Measurements from ENCODE around the gene ELAPOR2. TPM values are rescaled to one million over a fixed set of nuclear protein-coding genes. Genes with fewer than 3 reads are reported as not detected.

Gene ELAPOR2
- total and polyA plus RNA-seq, 7 donors = 1.2 to 15.9 (median 3.3) TPM

DNA sequence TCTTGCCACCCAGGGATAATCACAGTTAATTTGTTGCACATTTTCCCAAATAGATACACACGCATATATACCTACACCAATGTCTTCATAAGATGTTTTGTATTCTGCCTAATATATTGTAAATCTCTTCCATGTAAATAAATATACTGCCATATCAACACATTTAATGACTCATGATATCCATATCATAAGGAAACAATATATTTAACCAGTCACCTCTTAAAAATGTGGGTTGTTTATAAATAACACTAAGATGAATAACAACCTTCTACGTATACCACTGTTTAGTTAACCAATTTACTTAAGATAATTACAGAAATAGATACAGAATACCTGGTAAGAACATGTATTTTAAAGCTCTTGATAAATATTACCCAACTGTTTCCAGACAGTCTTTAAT lies 38.2 kb downstream of the ELAPOR2 start:
- intact Hi-C loops (cut with DNase I) = no loop called here
- 91 to 94% (median 94%) methylated on average over 2 of the region's 2 CpGs for WGBS, 3 donors
- no peaks in the 10 kb centered on the region for H3K27me3 ChIP-seq (ENCODE audit: insufficient read depth in 3 of 3, low read length in 2 of 3)

DNA sequence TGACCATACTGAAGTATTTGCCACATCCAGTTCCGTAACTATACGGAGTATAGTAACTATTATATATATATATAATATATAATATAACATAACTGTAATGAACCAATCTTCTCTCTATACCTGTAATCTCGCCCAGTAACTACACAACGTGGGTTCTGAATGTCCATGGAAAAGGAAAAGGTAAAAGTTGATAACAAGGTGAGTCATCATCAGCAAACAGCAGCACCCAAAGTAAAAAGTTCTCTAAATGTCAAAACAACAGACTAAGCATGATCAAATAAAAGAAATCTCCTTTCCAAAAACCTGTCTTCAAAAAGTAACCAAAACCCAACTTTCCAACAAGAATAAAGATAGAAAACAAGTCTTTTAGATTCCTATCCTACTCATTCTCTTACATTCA lies 42.8 kb downstream of the ELAPOR2 start:
- DNase-seq (no peak), ATAC-seq (no peak)
- Histone ChIP-seq H3K4me1 (no peaks in the 10 kb centered on the region), H3K27me3 (ENCODE audit: insufficient read depth in 3 of 3, low read length in 2 of 3) (no peaks in the 10 kb centered on the region), H3K4me3 (no peak overlapping the region), H3K36me3 (ENCODE audit: insufficient read depth in 1 of 2, low read depth in 1 of 2) (no peaks in the 10 kb centered on the region), H3K27ac (no peak overlapping the region), H3K9me3 (no peaks in the 10 kb centered on the region)
- TF ChIP-seq, protein P1, sequence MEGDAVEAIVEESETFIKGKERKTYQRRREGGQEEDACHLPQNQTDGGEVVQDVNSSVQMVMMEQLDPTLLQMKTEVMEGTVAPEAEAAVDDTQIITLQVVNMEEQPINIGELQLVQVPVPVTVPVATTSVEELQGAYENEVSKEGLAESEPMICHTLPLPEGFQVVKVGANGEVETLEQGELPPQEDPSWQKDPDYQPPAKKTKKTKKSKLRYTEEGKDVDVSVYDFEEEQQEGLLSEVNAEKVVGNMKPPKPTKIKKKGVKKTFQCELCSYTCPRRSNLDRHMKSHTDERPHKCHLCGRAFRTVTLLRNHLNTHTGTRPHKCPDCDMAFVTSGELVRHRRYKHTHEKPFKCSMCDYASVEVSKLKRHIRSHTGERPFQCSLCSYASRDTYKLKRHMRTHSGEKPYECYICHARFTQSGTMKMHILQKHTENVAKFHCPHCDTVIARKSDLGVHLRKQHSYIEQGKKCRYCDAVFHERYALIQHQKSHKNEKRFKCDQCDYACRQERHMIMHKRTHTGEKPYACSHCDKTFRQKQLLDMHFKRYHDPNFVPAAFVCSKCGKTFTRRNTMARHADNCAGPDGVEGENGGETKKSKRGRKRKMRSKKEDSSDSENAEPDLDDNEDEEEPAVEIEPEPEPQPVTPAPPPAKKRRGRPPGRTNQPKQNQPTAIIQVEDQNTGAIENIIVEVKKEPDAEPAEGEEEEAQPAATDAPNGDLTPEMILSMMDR (IDR thresholded peaks at IDR 0.05) = no peak
- intact Hi-C loops (cut with DNase I) = no loop called here
- 86 to 93% (median 92%) methylated on average over 4 of the region's 4 CpGs for WGBS, 3 donors

More for the DNA sequence above, 38.2 kb downstream of the ELAPOR2 start:
- TF ChIP-seq, protein P1 (IDR thresholded peaks at IDR 0.05) = no peak
- ATAC-seq (no peak), DNase-seq (no peak)
- Histone ChIP-seq H3K4me3 (no peak overlapping the region), H3K36me3 (ENCODE audit: insufficient read depth in 1 of 2, low read depth in 1 of 2) (no peaks in the 10 kb centered on the region), H3K9me3 (no peaks in the 10 kb centered on the region), H3K4me1 (no peaks in the 10 kb centered on the region), H3K27ac (no peak overlapping the region)

DNA sequence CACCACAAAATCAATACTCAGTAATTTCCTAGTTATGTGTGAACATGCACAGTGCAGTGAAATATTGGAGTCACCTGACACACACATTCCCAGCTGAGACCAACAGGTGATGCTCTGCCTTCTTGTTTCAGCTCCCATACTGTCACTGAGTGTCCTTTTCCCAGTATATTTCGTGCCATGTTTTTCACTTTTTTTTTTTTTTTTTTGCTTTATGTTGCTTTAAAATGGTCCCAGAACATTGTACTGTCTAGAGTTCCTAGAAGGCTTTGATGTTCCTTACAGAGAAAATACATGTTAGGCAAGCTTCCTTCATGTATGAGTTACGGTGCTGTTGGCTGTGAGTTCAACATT lies 45.6 kb downstream of the ELAPOR2 start:
- TF ChIP-seq, protein P1 (IDR thresholded peaks at IDR 0.05) = no peak
- Histone ChIP-seq H3K36me3 (ENCODE audit: insufficient read depth in 1 of 2, low read depth in 1 of 2) (no peaks in the 10 kb centered on the region), H3K27me3 (ENCODE audit: insufficient read depth in 3 of 3, low read length in 2 of 3) (no peaks in the 10 kb centered on the region), H3K9me3 (no peaks in the 10 kb centered on the region), H3K27ac (no peak overlapping the region), H3K4me3 (no peak overlapping the region), H3K4me1 (no peaks in the 10 kb centered on the region)
- no peak for DNase-seq
- WGBS, 3 donors = 67 to 80% (median 76%) methylated on average over 2 of the region's 2 CpGs
- ATAC-seq = no peak
- intact Hi-C loops (cut with DNase I) = no loop called here

DNA sequence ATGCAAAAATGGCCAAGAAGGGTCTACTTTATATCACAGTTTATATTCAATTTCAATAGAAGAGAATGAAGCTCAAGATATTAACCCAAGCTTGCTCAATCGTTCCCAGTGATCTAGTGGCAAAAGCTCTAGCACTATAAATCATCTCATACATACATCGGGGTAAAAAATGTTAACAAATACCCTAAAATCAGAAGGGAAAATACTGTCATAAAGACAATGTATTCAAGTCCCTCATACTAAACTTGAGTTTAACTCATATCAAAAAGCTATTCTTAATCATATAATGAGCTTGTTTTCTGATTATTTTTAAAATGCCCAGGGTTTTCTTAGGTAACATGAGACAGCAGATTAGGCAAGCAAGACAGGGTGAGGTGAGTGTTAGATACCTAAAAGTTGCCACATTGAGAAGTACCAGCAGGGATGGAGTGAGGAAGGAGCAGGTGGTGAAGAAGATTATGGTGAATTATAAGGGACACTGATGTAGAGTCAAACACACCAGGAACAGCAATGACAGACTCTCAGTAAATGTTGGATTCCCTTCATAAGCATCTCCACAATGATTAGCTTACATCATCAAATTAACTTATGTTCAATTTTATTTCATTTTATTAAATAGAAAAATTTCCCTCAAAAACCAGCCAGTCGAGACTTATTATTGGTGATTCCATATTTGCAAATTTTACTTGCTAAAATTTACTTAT lies 46.2 kb downstream of the ELAPOR2 start:
- 69 to 71% (median 70%) methylated on average over 3 of the region's 3 CpGs for WGBS, 3 donors
- ATAC-seq = no peak
- H3K36me3 ChIP-seq (ENCODE audit: insufficient read depth in 1 of 2, low read depth in 1 of 2) = no peaks in the 10 kb centered on the region
- no peaks in the 10 kb centered on the region for H3K27me3 ChIP-seq (ENCODE audit: insufficient read depth in 3 of 3, low read length in 2 of 3)
- no peak overlapping the region for H3K27ac ChIP-seq
- TF ChIP-seq, protein P1 (IDR thresholded peaks at IDR 0.05) = no peak
- H3K4me1 ChIP-seq = no peaks in the 10 kb centered on the region
- H3K4me3 ChIP-seq = no peak overlapping the region
- no peaks in the 10 kb centered on the region for H3K9me3 ChIP-seq
- DNase-seq = no peak
- intact Hi-C loops (cut with DNase I) = no loop called here

Other genes starting within 250 kb of the ELAPOR2 start
- gene DMTF1, start 92.8 kb upstream of the ELAPOR2 start, total RNA-seq = 10 to 100 TPM; 12.5 to 25.3 (median 20.5) TPM
- 10 to 100 TPM in 2 of 3 donors, 1 to 10 TPM in 1; 8.3 to 16.8 (median 16.3) TPM for gene DMTF1, start 92.8 kb upstream of the ELAPOR2 start, polyA plus RNA-seq
- gene TMEM243, start 160.1 kb upstream of the ELAPOR2 start, total RNA-seq = 1 to 10 TPM; 2.3 to 3.2 (median 2.6) TPM
- 1 to 10 TPM; 2.5 to 3.6 (median 3.2) TPM for gene TMEM243, start 160.1 kb upstream of the ELAPOR2 start, polyA plus RNA-seq

All from psoas muscle (tissue), 8 donors.